Left ventricle myocardium inferior (tissue), 1 donor: ENCODE results near the gene GEMIN5. TPM values are rescaled to one million over a fixed set of nuclear protein-coding genes. Genes with fewer than 3 reads are reported as not detected.
"Not testable (repeated sequence)": the region's sequence is repeated elsewhere in the genome, so short reads cannot be mapped to it uniquely, and the experiment has no call there.

Source experiments
- DNase-seq: peaks from one replicate; pipeline ENCODE4 v3.0.0-alpha.2; 2020
- H3K27ac ChIP-seq: fragments of 200-600 bp; replicated peaks from 2 replicates; pipeline ENCODE4 v1.8.0; 2021
- H3K27me3 ChIP-seq: fragments of 200-600 bp; 2 replicates; pipeline ENCODE4 v1.8.0; 2021; ENCODE audit warnings: low read depth
- H3K36me3 ChIP-seq: fragments of 200-600 bp; 2 replicates; pipeline ENCODE4 v1.8.0; 2021
- H3K4me1 ChIP-seq: fragments of 200-600 bp; 2 replicates; pipeline ENCODE4 v1.8.0; 2021
- H3K4me3 ChIP-seq: fragments of 200-600 bp; 2 replicates; pipeline ENCODE4 v1.8.0; 2021; ENCODE audit warnings: mild to moderate bottlenecking, moderate library complexity
- H3K9me3 ChIP-seq: fragments of 200-600 bp; replicated peaks from 2 replicates; pipeline ENCODE4 v1.8.0; 2021
- CTCF ChIP-seq: fragments of 200-600 bp; IDR thresholded peaks from 2 replicates; pipeline ENCODE4 v1.8.0; 2021; ENCODE audit warnings: antibody characterized with exemption, mild to moderate bottlenecking, borderline replicate concordance
- intact Hi-C: fragments of 100-400 bp; cut with micrococcal nuclease; formaldehyde crosslinking; loops from one replicate; pipeline ENCODE4 v1.11.0; 2022
- total RNA-seq: library from RNA; stranded (reverse); fragmentation: NEBNext Ultra II Directional; extraction: Animal tissue kit (Norgen Biotek cat#: 25700); gene quantifications from one replicate; pipeline ENCODE4 v1.2.1, GENCODE V29; 2021
- donor health status: DM: no; HTN: yes; CAD: no; lungs with severe emphysema.

Gene GEMIN5
- total RNA-seq, 1 donor from 2014 or later = 14.0 TPM

DNA sequence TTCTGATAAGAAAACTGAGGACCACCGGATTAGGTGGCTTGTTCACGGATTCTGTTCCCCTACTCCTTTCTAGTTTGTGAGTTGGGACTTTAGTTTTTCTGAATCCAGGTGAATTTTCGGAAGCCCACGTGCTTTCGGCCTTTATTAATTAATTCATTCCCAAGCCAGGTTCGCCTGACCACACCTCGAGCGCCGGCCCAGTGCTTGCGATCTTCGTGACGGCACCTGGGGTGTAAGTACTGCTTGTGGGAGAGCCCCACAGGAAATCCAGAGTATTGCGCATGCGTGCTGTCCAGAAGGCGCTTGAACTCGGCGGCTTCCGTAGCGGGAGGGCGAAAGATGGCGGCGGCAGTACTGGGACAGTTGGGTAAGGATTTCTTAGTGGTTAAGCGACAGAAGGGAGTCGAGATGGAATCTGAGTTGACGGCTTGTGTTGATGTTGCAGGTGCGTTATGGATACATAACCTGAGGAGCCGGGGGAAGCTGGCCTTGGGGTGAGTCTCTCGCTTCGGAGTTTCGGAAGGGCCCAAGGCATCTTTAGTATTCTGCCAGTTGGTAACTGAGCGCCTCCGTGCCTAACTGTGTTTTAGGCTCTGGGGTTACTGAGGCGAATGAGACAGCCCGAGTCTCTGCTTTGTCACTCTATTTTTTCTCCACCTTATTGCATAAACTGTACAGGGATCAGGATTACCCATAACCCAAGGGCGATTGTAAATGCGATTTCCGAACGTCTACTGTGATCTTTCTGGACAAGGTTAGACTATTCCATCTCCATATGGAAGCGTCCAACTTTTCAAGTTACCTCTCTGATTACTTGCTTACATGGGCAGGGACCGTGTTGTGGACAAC lies 3.0 kb upstream of the GEMIN5 start, which contains the start of gene MRPL22:
Gene MRPL22, plus strand, starts transcription at position 302 of the 849 bp plus-strand sequence. Its CDS starts 38 bp downstream, at position 340.
- peaks cover 78% of the 10 kb centered on the region for H3K4me1 ChIP-seq
- peak; percentile 35 for TF ChIP-seq CTCF
- intact Hi-C loops = no loop called here

DNA sequence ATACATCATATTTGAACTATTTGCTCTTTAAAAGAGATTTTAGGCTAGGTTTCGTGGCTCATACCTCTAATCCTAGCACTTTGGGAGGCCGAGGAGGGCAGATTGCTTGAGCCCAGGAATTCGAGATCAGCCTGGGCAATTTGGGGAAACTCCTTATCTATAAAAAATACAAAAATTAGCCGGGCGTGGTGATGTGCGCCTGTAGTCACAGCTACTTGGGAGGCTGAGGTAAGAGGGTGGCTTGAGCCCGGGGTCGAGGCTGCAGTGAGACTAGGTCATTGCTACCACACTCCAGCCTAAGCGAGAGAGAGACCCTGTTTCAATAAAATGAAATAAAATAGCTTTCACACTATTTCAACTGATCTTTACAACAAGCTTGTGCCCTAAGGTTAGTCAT lies 2.4 kb upstream of the GEMIN5 start:
- intact Hi-C loops = no loop called here
- H3K36me3 ChIP-seq = peaks cover 13% of the 10 kb centered on the region
- no peak for TF ChIP-seq CTCF
- H3K4me1 ChIP-seq = peaks cover 72% of the 10 kb centered on the region
- H3K4me3 ChIP-seq = peak overlapping the region; percentile 85
- no peaks in the 10 kb centered on the region for H3K27me3 ChIP-seq
- peak overlapping the region; percentile 86 for H3K27ac ChIP-seq
- H3K9me3 ChIP-seq = no peaks in the 10 kb centered on the region
- no peak for DNase-seq

More for the DNA sequence above, 3.0 kb upstream of the GEMIN5 start, which contains the start of gene MRPL22:
- Histone ChIP-seq H3K9me3 (no peaks in the 10 kb centered on the region), H3K27me3 (no peaks in the 10 kb centered on the region), H3K27ac (peak within 1 kb of the TSS; percentile 86), H3K4me3 (peak within 1 kb of the TSS; percentile 85), H3K36me3 (peaks cover 7% of the 10 kb centered on the region)
- peak; percentile 92 for DNase-seq

GRCh38 chr5:154939387-154939786 lies 1.4 kb upstream of the GEMIN5 start:
- H3K27me3 ChIP-seq, H3K9me3 ChIP-seq, H3K27ac ChIP-seq, intact Hi-C loops, H3K4me3 ChIP-seq, DNase-seq: not testable (repeated sequence)
- Histone ChIP-seq H3K36me3 (peaks cover 22% of the 10 kb centered on the region), H3K4me1 (peaks cover 62% of the 10 kb centered on the region)

DNA sequence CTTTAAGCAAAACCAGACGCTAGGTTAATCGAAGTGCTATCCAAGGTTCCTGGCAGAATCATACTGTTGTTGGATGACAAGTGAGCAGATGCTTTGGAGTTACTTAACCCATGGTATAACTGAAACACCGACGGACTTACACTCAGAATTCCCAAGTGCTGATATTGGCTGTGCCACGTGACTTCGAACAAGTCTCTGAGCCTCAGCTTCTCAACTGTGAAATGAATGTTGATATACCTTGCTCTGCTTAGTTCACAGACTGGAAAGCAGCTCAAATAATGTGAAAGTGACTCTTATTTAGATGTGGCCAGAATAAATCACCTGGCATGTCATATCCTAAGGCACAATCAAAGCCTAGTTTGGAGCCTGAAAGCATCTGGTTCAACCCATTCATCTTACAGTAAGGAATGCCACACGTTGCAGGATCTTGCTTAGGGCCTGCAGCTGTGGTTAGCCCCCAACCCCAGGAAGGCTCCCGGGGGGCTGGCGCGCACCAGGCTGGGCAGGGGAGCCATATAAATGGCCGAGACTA lies 759 bp downstream of the GEMIN5 start:
- intact Hi-C loops = no loop called here
- Histone ChIP-seq H3K27me3 (no peaks in the 10 kb centered on the region), H3K27ac (peak overlapping the region; percentile 81), H3K4me3 (peak overlapping the region; percentile 94), H3K4me1 (peaks cover 42% of the 10 kb centered on the region), H3K36me3 (peaks cover 22% of the 10 kb centered on the region), H3K9me3 (no peaks in the 10 kb centered on the region)
- no peak for DNase-seq
- no peak for TF ChIP-seq CTCF

GRCh38 chr5:154934881-154935280 lies 3.1 kb downstream of the GEMIN5 start:
- H3K36me3 ChIP-seq = peaks cover 46% of the 10 kb centered on the region
- no peak for DNase-seq
- H3K27me3 ChIP-seq = no peaks in the 10 kb centered on the region
- no peak overlapping the region for H3K27ac ChIP-seq
- TF ChIP-seq CTCF = no peak
- H3K4me1 ChIP-seq = peaks cover 22% of the 10 kb centered on the region
- H3K9me3 ChIP-seq = no peaks in the 10 kb centered on the region
- intact Hi-C loops = no loop called here
- H3K4me3 ChIP-seq = no peak overlapping the region

DNA sequence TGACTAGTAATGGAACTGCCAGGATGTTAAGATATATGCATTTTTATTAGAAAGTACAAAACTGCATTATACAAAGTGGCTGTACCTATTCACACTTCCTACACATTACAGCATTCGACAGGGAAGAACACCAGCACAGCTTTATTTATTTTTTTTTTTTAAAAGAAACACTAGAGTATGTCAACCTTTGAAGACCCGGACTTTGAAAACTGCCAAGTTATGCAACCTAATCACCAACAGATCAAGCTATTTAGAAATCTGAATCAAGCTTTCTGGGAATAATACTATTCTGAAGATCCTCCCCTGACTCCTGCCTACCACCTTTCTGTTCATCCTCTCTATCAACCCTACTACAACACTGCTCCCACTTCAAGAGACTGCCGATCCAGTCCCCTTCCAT lies 4.5 kb downstream of the GEMIN5 start:
- intact Hi-C loops = no loop called here
- peaks cover 21% of the 10 kb centered on the region for H3K4me1 ChIP-seq

More for the DNA sequence above, 4.5 kb downstream of the GEMIN5 start:
- H3K4me3 ChIP-seq = no peak overlapping the region
- peaks cover 58% of the 10 kb centered on the region for H3K36me3 ChIP-seq
- no peak overlapping the region for H3K27ac ChIP-seq
- no peak for TF ChIP-seq CTCF
- H3K9me3 ChIP-seq = no peaks in the 10 kb centered on the region
- no peaks in the 10 kb centered on the region for H3K27me3 ChIP-seq
- no peak for DNase-seq
